Transverse colon (tissue), 4 donors: Measurements from ENCODE around the gene MAP3K12. TPM values are rescaled to one million over a fixed set of nuclear protein-coding genes. Genes with fewer than 3 reads are reported as not detected.

ENCODE experiments used
- DNase-seq: peaks from one replicate; pipeline ENCODE4 v3.0.0-alpha.2; 2019
- H3K27ac ChIP-seq, 4 donors: fragments of 200-600 bp; sonication (generic); 2 replicates each; pipeline ENCODE4 v1.5.1; 2016 to 2018; ENCODE audit warnings: inconsistent platforms in 4 of 4
- H3K27me3 ChIP-seq: fragments of 200-600 bp; sonication (generic); 2 replicates; pipeline ENCODE4 v1.5.1; 2017; ENCODE audit warnings: inconsistent platforms
- H3K36me3 ChIP-seq, 4 donors: fragments of 200-600 bp; sonication (generic); 2 replicates each; pipeline ENCODE4 v1.5.1; 2017 to 2019; ENCODE audit warnings: inconsistent platforms in 4 of 4
- H3K4me1 ChIP-seq, 4 donors: fragments of 200-600 bp; sonication (generic); 2 replicates each; pipeline ENCODE4 v1.5.1; 2017 to 2020; ENCODE audit warnings: inconsistent platforms in 4 of 4
- H3K4me3 ChIP-seq, 4 donors: fragments of 200-600 bp; sonication (generic); 1 replicate in 1 of 4; 2 replicates in 3 of 4; pipeline versions ENCODE4 v1.5.1 to v1.6.1; 2017 to 2019; ENCODE audit warnings: inconsistent platforms in 4 of 4
- H3K9me3 ChIP-seq, 2 donors: fragments of 200-600 bp; sonication (generic); 2 replicates each; pipeline ENCODE4 v1.5.1; 2017 to 2019; ENCODE audit warnings: inconsistent platforms in 2 of 2
- CTCF ChIP-seq, 5 experiments: fragments of 200-600 bp in 3 of 5; fragments of 450-650 bp in 2 of 5; sonication (generic) in 3 of 5; IDR thresholded peaks; 1 replicate in 2 of 5; 2 replicates in 3 of 5; pipeline ENCODE4 v1.5.1; 2016 to 2017; ENCODE audit warnings: antibody characterized with exemption in 5 of 5, inconsistent platforms in 3 of 5, mild to moderate bottlenecking in 2 of 5, moderate library complexity in 1 of 5
- EP300 ChIP-seq: sonication (generic); formaldehyde crosslinking; IDR thresholded peaks from one replicate; pipeline ENCODE4 v1.6.1; 2017; ENCODE audit warnings: antibody characterized with exemption, low read depth
- POLR2A ChIP-seq: fragments of 450-650 bp; IDR thresholded peaks from one replicate; pipeline ENCODE4 v1.6.1; 2016; ENCODE audit warnings: antibody characterized with exemption, mild to moderate bottlenecking, moderate library complexity
- POLR2AphosphoS5 ChIP-seq, 3 donors: sonication (generic); formaldehyde crosslinking; IDR thresholded peaks; one replicate each; pipeline ENCODE4 v1.6.1; 2016; ENCODE audit warnings: antibody characterized with exemption in 3 of 3
- WGBS, 2 donors: methylation state at CpG; one replicate each; pipeline ENCODE4 v1.1.5; 2018; ENCODE audit warnings: low coverage in 1 of 2; 5-methylcytosine and 5-hydroxymethylcytosine counted together
- in situ Hi-C, 4 donors: fragments of 200-750 bp; cut with MboI; loops; one replicate each; pipeline versions ENCODE4 v1.15.0 to v1.15.1; 2017; ENCODE audit warnings: low sequenced_read_pairs in 3 of 4, low pct_ligation_motif_present in 1 of 4, low pct_unique_long_range_greater_than_20kb in 1 of 4
- intact Hi-C: fragments of 100-400 bp; cut with DNase I; formaldehyde crosslinking; loops from one replicate; pipeline ENCODE4 v1.15.1; 2023; ENCODE audit warnings: low total_unique reads
- small RNA-seq, 4 donors: library from RNA; depleted of rRNA; stranded (forward); fragments of <200 nt; gene quantifications; one replicate each; pipeline ENCODE3, GENCODE V24; 2016
- total RNA-seq, 4 donors: library from RNA; depleted of rRNA; stranded (reverse); fragments of >200 nt; gene quantifications; one replicate each; pipeline ENCODE4 v1.1.0, GENCODE V29; 2016

The MAP3K12 gene
- total RNA-seq, 4 donors from 2014 or later = 6.8 to 20.9 (median 10.3) TPM

GRCh38 chr12:53431187-53431586 lies 68.1 kb downstream of the MAP3K12 start:
- DNase-seq = no peak
- in situ Hi-C loops = no loop called here
- WGBS, 2 donors = 75 to 78% methylated on average over 2 to 7 of the region's 7 CpGs
- H3K9me3 ChIP-seq = no peaks in the 10 kb centered on the region
- intact Hi-C loops = no loop called here
- no peak overlapping the region for H3K4me3 ChIP-seq
- no peaks in the 10 kb centered on the region for H3K36me3 ChIP-seq
- H3K4me1 ChIP-seq = no peaks in the 10 kb centered on the region
- H3K27me3 ChIP-seq = no peaks in the 10 kb centered on the region
- no peak overlapping the region for H3K27ac ChIP-seq
- TF ChIP-seq EP300 = no peak
- TF ChIP-seq POLR2AphosphoS5 (IDR thresholded peaks at IDR 0.05) = no peak
- no peak for TF ChIP-seq CTCF (IDR thresholded peaks at IDR 0.05)
- no peak for TF ChIP-seq POLR2A

DNA sequence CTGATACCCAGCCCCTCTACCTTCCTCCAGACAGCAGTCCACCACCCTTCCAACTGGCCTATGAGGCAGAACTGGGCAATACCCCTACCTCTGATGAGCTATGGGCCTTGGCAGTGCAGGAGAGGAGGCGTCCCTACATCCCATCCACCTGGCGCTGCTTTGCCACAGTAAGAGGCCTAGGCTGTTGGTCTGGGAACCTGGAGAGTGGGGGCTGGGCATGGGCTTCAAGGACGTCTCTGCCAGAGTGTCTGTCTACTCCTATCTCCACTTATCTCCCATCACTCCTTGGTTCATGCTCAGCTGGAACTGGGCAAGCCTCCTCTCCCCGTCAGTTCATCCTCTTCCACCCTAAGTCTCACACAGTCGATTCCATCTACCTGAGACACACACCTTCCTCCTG lies 69.1 kb downstream of the MAP3K12 start:
- WGBS, 2 donors = 73 to 92% methylated on average over 3 to 5 of the region's 5 CpGs

More for the DNA sequence above, 69.1 kb downstream of the MAP3K12 start:
- Histone ChIP-seq H3K27me3 (no peaks in the 10 kb centered on the region), H3K9me3 (no peaks in the 10 kb centered on the region), H3K27ac (no peak overlapping the region), H3K4me3 (no peak overlapping the region), H3K4me1 (no peaks in the 10 kb centered on the region), H3K36me3 (no peaks in the 10 kb centered on the region)
- DNase-seq = no peak
- intact Hi-C loops (no loop called here), in situ Hi-C loops (no loop called here)
- TF ChIP-seq POLR2AphosphoS5 (IDR thresholded peaks at IDR 0.05) (no peak), EP300 (no peak), POLR2A (no peak), CTCF (IDR thresholded peaks at IDR 0.05) (no peak)

Small RNA genes lying within 50 kb of the gene (small RNA-seq; reads per million reads assigned to genes)
- gene AC023509.3 = 0 reads per million in 4 donors

Other genes starting within 250 kb of the MAP3K12 start
- 10 to 100 TPM in 3 of 4 donors, 1 to 10 TPM in 1; 6.5 to 31.8 (median 18.8) TPM for gene ESPL1, start 231.2 kb downstream of the MAP3K12 start, total RNA-seq
- 100 to 1,000 TPM; 244 to 451 (median 381) TPM for gene PFDN5, start 203.9 kb downstream of the MAP3K12 start, total RNA-seq
- gene MYG1, start 199.8 kb downstream of the MAP3K12 start, total RNA-seq = 10 to 100 TPM; 12.7 to 37.0 (median 24.3) TPM
- 10 to 100 TPM; 31.8 to 51.6 (median 39.9) TPM for gene AAAS, start 177.8 kb downstream of the MAP3K12 start, total RNA-seq
- not detected for gene SP7, start 163.1 kb downstream of the MAP3K12 start, total RNA-seq
- gene SP1, start 119.3 kb downstream of the MAP3K12 start, total RNA-seq = 10 to 100 TPM; 32.6 to 80.1 (median 67.1) TPM
- gene AMHR2, start 75.6 kb downstream of the MAP3K12 start, total RNA-seq = under 1 TPM in 1 of 4 donors, not detected in 3; 0.27 TPM
- gene PRR13, start 57.7 kb downstream of the MAP3K12 start, total RNA-seq = 100 to 1,000 TPM; 175 to 307 (median 261) TPM
- 100 to 1,000 TPM; 340 to 492 (median 432) TPM for gene PCBP2, start 47.4 kb downstream of the MAP3K12 start, total RNA-seq
- 10 to 100 TPM; 22.4 to 37.0 (median 34.1) TPM for gene TARBP2, start 1.8 kb upstream of the MAP3K12 start, total RNA-seq
- gene NPFF, start 8.0 kb upstream of the MAP3K12 start, total RNA-seq = not detected
- 10 to 100 TPM; 14.2 to 29.7 (median 26.8) TPM for gene ATF7, start 126.9 kb upstream of the MAP3K12 start, total RNA-seq
- 100 to 1,000 TPM; 248 to 394 (median 337) TPM for gene ATP5MC2, start 176.6 kb upstream of the MAP3K12 start, total RNA-seq
- 100 to 1,000 TPM; 118 to 186 (median 168) TPM for gene CALCOCO1, start 228.0 kb upstream of the MAP3K12 start, total RNA-seq